T-helper 1 cell treated with Interleukin-12 subunit alpha and Interleukin-12 subunit beta and Interleukin-4 antibody, amounts not matched to agents 30 μg/mL and 1 μg/mL, for 36 hours (primary cell): ENCODE measurements around the gene TBC1D2.

ENCODE experiments used
- H3K27ac Mint-ChIP-seq: one replicate; pipeline ENCODE4 v1.8.0; 2021; ENCODE audit warnings: mild to moderate bottlenecking, mixed read lengths
- H3K27me3 Mint-ChIP-seq: one replicate; pipeline ENCODE4 v1.8.0; 2021; ENCODE audit warnings: low read depth, mixed read lengths
- H3K36me3 Mint-ChIP-seq: one replicate; pipeline ENCODE4 v1.8.0; 2021; ENCODE audit warnings: low read depth, mixed read lengths
- H3K4me1 Mint-ChIP-seq: one replicate; pipeline ENCODE4 v1.8.0; 2021; ENCODE audit warnings: low read depth, mixed read lengths
- H3K4me3 Mint-ChIP-seq: one replicate; pipeline ENCODE4 v1.8.0; 2021; ENCODE audit warnings: mild to moderate bottlenecking, moderate library complexity, mixed read lengths
- H3K9me3 Mint-ChIP-seq: one replicate; pipeline ENCODE4 v1.8.0; 2021; ENCODE audit warnings: mixed read lengths

TBC1D2 gene

GRCh38 chr9:98150721-98151120 lies 104.7 kb downstream of the TBC1D2 start:
- Mint-ChIP-seq H3K36me3 (peaks cover 2% of the 10 kb centered on the region), H3K27ac (no peak overlapping the region), H3K4me3 (no peak overlapping the region), H3K4me1 (peaks cover 4% of the 10 kb centered on the region), H3K9me3 (no peaks in the 10 kb centered on the region), H3K27me3 (no peaks in the 10 kb centered on the region)

GRCh38 chr9:98150164-98150563 lies 105.3 kb downstream of the TBC1D2 start:
- Mint-ChIP-seq H3K27me3 (no peaks in the 10 kb centered on the region), H3K4me1 (peaks cover 4% of the 10 kb centered on the region), H3K9me3 (no peaks in the 10 kb centered on the region), H3K27ac (no peak overlapping the region), H3K4me3 (no peak overlapping the region), H3K36me3 (peaks cover 2% of the 10 kb centered on the region)

- no peak overlapping the region for H3K27ac Mint-ChIP-seq
- no peaks in the 10 kb centered on the region for H3K27me3 Mint-ChIP-seq
- no peaks in the 10 kb centered on the region for H3K9me3 Mint-ChIP-seq
- H3K36me3 Mint-ChIP-seq = peaks cover 2% of the 10 kb centered on the region
- peaks cover 4% of the 10 kb centered on the region for H3K4me1 Mint-ChIP-seq
- no peak overlapping the region for H3K4me3 Mint-ChIP-seq
Observed at GRCh38 chr9:98149422-98149821, 106.0 kb downstream of the TBC1D2 start.
